ENCODE measurements around the gene BLVRB.
"Not testable (repeated sequence)": the region's sequence is repeated elsewhere in the genome, so short reads cannot be mapped to it uniquely, and the experiment has no call there.

BLVRB gene

DNA sequence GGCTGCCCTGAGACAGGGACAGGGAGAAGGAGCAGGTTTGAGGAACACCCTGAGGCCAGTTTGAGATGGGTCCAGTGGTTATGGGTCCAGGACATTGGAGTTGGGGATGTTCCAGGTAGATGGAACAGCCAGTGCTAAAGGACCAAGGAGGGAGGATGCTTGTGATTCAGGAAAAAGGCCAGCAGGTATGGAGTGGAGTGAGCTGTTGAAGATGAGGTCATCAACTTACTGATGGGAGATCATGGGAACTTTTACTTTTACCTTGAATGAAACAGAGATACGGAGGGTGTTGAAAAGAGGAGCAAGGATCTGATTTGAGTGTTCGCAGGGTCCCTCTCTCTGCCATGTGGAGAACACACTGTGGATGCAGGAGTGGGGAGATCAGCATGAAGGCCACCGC, 26.7 kb upstream of the BLVRB start:
- peaks cover 0 to 47% (median 8%) of the 10 kb centered on the region in 5 experiments for H3K27me3 ChIP-seq (replicated peaks in 2 of 5; ENCODE audit: control insufficient read depth in 4 of 5, insufficient read depth in 5 of 5, low read length in 4 of 5)
- DNase-seq: no peak
- CTCF ChIA-PET: interaction anchor here (0.6 kb wide), 1 partner anchor 263 kb away, joined by 3 read pairs; no protein-coding TSS in a partner anchor
- peaks cover 0 to 20% (median 3%) of the 10 kb centered on the region in 5 experiments for H3K9me3 ChIP-seq (ENCODE audit: control extremely low read depth in 1 of 5, control insufficient read depth in 4 of 5, insufficient read depth in 2 of 5, low read depth in 1 of 5, low read length in 4 of 5)
- no peak overlapping the region for H3K27ac ChIP-seq (ENCODE audit: insufficient read depth in 1 of 2, low read depth in 1 of 2, low read length in 2 of 2, poor library complexity in 1 of 2, severe bottlenecking in 2 of 2)
- POLR2A ChIA-PET: interaction anchor here (0.6 kb wide), 1 partner anchor 23 kb away, joined by 3 read pairs; no protein-coding TSS in a partner anchor
- H3K36me3 ChIP-seq (ENCODE audit: control insufficient read depth in 4 of 4, insufficient read depth in 4 of 4, low read length in 3 of 4): no peaks in the 10 kb centered on the region
- H3K4me3 ChIP-seq (ENCODE audit: control insufficient read depth in 1 of 7, extremely low read depth in 1 of 7, insufficient read depth in 4 of 7, low read depth in 2 of 7, low read length in 6 of 7): no peak overlapping the region
- WGBS (ENCODE audit: insufficient coverage): 94% methylated on average over 3 of the region's 3 CpGs
- H3K4me1 ChIP-seq (ENCODE audit: control extremely low read depth in 1 of 4, control insufficient read depth in 4 of 4, insufficient read depth in 4 of 4, low read length in 3 of 4): peaks cover 0 to 2% (median 0%) of the 10 kb centered on the region in 4 experiments

DNA sequence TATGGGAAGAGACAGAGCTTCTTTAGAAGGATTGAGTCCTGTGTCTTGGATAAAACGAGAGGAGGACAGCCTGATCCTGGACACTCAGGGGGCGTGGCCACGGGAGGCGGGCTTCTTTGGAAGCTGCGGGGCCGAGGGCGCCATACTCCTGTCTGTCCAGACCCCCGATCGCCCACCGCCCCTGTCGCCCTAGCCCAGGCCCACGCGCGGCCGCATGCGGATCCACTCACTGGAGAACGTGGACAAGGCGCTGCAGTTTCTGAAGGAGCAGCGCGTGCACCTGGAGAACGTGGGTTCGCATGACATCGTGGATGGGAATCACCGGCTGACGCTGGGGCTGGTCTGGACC, 24.3 kb upstream of the BLVRB start:
- Histone ChIP-seq H3K4me1 (ENCODE audit: control extremely low read depth in 1 of 4, control insufficient read depth in 4 of 4, insufficient read depth in 4 of 4, low read length in 3 of 4) (peaks cover 0 to 2% (median 0%) of the 10 kb centered on the region in 4 experiments), H3K36me3 (ENCODE audit: control insufficient read depth in 4 of 4, insufficient read depth in 4 of 4, low read length in 3 of 4) (no peaks in the 10 kb centered on the region), H3K9me3 (ENCODE audit: control extremely low read depth in 1 of 5, control insufficient read depth in 4 of 5, insufficient read depth in 2 of 5, low read depth in 1 of 5, low read length in 4 of 5) (peaks cover 0 to 20% (median 3%) of the 10 kb centered on the region in 5 experiments), H3K27me3 (replicated peaks in 2 of 5; ENCODE audit: control insufficient read depth in 4 of 5, insufficient read depth in 5 of 5, low read length in 4 of 5) (peaks cover 2 to 47% (median 8%) of the 10 kb centered on the region in 5 experiments), H3K4me3 (ENCODE audit: control insufficient read depth in 1 of 7, extremely low read depth in 1 of 7, insufficient read depth in 4 of 7, low read depth in 2 of 7, low read length in 6 of 7) (no peak overlapping the region), H3K27ac (ENCODE audit: insufficient read depth in 1 of 2, low read depth in 1 of 2, low read length in 2 of 2, poor library complexity in 1 of 2, severe bottlenecking in 2 of 2) (no peak overlapping the region)
- DNase-seq: no peak
- 71% methylated on average over 23 of the region's 25 CpGs for WGBS (ENCODE audit: insufficient coverage)
- POLR2A ChIA-PET: no interaction called here
- CTCF ChIA-PET: no interaction called here

DNA sequence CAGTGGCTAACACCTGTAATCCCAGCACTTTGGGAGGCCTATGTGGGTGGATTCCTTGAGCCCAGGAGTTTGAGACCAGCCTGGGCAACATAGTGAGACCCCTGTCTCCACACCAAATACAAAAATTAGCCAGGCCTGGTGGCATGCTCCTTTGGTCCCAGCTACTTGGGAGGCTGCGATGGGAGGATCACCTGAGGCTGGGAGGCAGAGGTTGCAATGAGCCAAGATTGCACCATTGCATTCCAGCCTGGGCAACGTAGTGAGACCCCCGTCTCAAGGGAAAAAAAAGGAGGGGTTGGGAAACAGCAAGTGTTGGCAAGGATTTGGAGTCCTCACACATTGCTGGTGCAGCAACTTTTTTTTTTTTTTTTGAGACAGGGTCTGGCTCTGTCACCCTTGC, 20.5 kb upstream of the BLVRB start:
- POLR2A ChIA-PET: no interaction called here
- WGBS (ENCODE audit: insufficient coverage): 94% methylated on average over 3 of the region's 3 CpGs
- Histone ChIP-seq H3K9me3 (ENCODE audit: control extremely low read depth in 1 of 5, control insufficient read depth in 4 of 5, insufficient read depth in 2 of 5, low read depth in 1 of 5, low read length in 4 of 5) (peaks cover 0 to 5% (median 0%) of the 10 kb centered on the region in 5 experiments), H3K27ac (ENCODE audit: insufficient read depth in 1 of 2, low read depth in 1 of 2, low read length in 2 of 2, poor library complexity in 1 of 2, severe bottlenecking in 2 of 2) (no peak overlapping the region), H3K4me3 (ENCODE audit: control insufficient read depth in 1 of 7, extremely low read depth in 1 of 7, insufficient read depth in 4 of 7, low read depth in 2 of 7, low read length in 6 of 7) (no peak overlapping the region), H3K27me3 (replicated peaks in 2 of 5; ENCODE audit: control insufficient read depth in 4 of 5, insufficient read depth in 5 of 5, low read length in 4 of 5) (peaks cover 2 to 28% (median 6%) of the 10 kb centered on the region in 5 experiments), H3K4me1 (ENCODE audit: control extremely low read depth in 1 of 4, control insufficient read depth in 4 of 4, insufficient read depth in 4 of 4, low read length in 3 of 4) (peaks cover 0 to 2% (median 0%) of the 10 kb centered on the region in 4 experiments), H3K36me3 (ENCODE audit: control insufficient read depth in 4 of 4, insufficient read depth in 4 of 4, low read length in 3 of 4) (no peaks in the 10 kb centered on the region)
- CTCF ChIA-PET: interaction anchor here (0.6 kb wide), 1 partner anchor 129 kb away, joined by 3 read pairs; no protein-coding TSS in a partner anchor
- no peak for DNase-seq

DNA sequence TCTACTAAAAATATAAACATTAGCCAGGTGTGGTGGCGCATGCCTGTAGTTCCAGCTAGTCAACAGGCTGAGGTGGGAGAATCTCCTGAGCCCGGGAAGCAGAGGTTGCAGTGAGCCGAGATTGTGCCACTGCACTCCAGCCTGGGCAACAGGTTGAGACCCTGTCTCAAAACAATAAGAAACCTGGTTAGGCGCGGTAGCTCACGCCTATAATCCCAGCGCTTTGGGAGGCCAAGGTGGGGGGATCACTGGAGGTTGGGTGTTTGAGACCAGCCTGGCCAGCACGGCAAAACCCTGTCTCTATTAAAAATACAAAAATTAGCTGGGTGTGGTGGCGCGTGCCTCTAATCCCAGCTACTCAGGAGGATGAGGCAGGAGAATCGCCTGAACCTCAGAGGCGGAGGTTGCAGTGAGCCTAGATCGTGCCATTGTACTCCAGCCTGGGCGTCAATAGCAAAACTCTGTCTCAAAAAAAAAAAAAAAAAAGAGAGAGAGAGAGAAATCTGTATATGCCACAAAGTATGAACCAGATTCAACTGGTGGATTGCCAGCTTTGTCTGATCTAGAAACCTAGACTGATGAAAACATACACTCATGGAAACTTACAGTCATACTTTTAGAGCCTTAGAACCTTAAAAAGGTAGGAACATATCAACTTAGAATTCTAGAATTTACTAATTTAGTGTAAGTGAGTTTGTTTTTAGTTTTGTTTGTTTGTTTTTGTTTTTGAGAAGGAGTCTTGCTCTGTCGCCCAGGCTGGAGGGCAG, 10.5 kb upstream of the BLVRB start:
- H3K36me3 ChIP-seq (ENCODE audit: control insufficient read depth in 4 of 4, insufficient read depth in 4 of 4, low read length in 3 of 4); H3K27me3 ChIP-seq (replicated peaks in 2 of 5; ENCODE audit: control insufficient read depth in 4 of 5, insufficient read depth in 5 of 5, low read length in 4 of 5); H3K4me3 ChIP-seq (ENCODE audit: control insufficient read depth in 1 of 7, extremely low read depth in 1 of 7, insufficient read depth in 4 of 7, low read depth in 2 of 7, low read length in 6 of 7); H3K9me3 ChIP-seq (ENCODE audit: control extremely low read depth in 1 of 5, control insufficient read depth in 4 of 5, insufficient read depth in 2 of 5, low read depth in 1 of 5, low read length in 4 of 5); H3K27ac ChIP-seq (ENCODE audit: insufficient read depth in 1 of 2, low read depth in 1 of 2, low read length in 2 of 2, poor library complexity in 1 of 2, severe bottlenecking in 2 of 2); H3K4me1 ChIP-seq (ENCODE audit: control extremely low read depth in 1 of 4, control insufficient read depth in 4 of 4, insufficient read depth in 4 of 4, low read length in 3 of 4); CTCF ChIA-PET; DNase-seq; POLR2A ChIA-PET: not testable (repeated sequence)
- WGBS (ENCODE audit: insufficient coverage): 97% methylated on average over 13 of the region's 15 CpGs

DNA sequence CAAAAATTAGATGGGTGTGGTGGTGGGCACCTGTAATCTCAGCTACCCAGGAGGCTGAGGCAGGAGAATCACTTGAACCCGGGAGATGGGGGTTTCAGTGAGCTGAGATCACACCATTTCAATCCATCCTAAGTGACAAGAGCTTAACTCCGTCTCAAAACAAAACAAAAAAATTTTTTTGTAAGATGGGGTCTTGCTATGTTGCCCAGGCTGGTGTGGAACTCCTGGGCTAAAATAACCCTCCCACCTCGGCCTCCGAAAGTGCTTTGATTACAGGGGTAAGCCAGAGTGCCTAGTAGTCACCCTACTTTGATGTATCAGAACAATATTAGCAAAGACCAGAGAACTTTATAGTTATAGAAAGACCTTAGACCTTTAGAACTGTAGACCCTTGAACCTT, 9.2 kb upstream of the BLVRB start:
- Histone ChIP-seq H3K4me1 (ENCODE audit: control extremely low read depth in 1 of 4, control insufficient read depth in 4 of 4, insufficient read depth in 4 of 4, low read length in 3 of 4) (no peaks in the 10 kb centered on the region), H3K36me3 (ENCODE audit: control insufficient read depth in 4 of 4, insufficient read depth in 4 of 4, low read length in 3 of 4) (no peaks in the 10 kb centered on the region), H3K27ac (ENCODE audit: insufficient read depth in 1 of 2, low read depth in 1 of 2, low read length in 2 of 2, poor library complexity in 1 of 2, severe bottlenecking in 2 of 2) (no peak overlapping the region), H3K9me3 (ENCODE audit: control extremely low read depth in 1 of 5, control insufficient read depth in 4 of 5, insufficient read depth in 2 of 5, low read depth in 1 of 5, low read length in 4 of 5) (no peaks in the 10 kb centered on the region), H3K4me3 (ENCODE audit: control insufficient read depth in 1 of 7, extremely low read depth in 1 of 7, insufficient read depth in 4 of 7, low read depth in 2 of 7, low read length in 6 of 7) (no peak overlapping the region), H3K27me3 (replicated peaks in 2 of 5; ENCODE audit: control insufficient read depth in 4 of 5, insufficient read depth in 5 of 5, low read length in 4 of 5) (no peaks in the 10 kb centered on the region)
- no CpG with 5 or more reads among the region's 4 CpGs for WGBS (ENCODE audit: insufficient coverage)
- CTCF ChIA-PET: interaction anchor here (0.6 kb wide), 1 partner anchor 38 kb away, joined by 3 read pairs; no protein-coding TSS in a partner anchor
- POLR2A ChIA-PET: no interaction called here
- DNase-seq: no peak

DNA sequence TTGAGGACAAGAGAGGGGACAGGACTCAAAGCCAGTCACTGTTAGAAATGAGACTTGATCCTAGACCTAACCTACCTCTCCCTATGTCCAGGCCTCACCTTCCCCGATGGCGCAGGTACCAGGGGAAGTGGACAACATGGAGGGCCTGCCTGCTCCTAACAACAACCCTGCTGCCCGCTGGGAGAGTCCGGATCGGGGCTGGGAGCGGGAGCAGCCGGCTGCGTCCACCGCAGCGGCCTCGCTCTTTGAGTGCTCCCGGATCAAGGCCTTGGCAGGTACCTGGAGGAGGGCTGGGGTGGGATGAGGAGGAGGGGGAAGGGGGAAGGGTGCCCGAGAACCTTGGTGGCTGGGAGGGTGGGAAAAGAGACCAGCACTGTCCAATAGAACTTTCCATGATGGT, 7.0 kb upstream of the BLVRB start:
- Histone ChIP-seq H3K27ac (ENCODE audit: insufficient read depth in 1 of 2, low read depth in 1 of 2, low read length in 2 of 2, poor library complexity in 1 of 2, severe bottlenecking in 2 of 2) (no peak overlapping the region), H3K9me3 (ENCODE audit: control extremely low read depth in 1 of 5, control insufficient read depth in 4 of 5, insufficient read depth in 2 of 5, low read depth in 1 of 5, low read length in 4 of 5) (no peaks in the 10 kb centered on the region), H3K36me3 (ENCODE audit: control insufficient read depth in 4 of 4, insufficient read depth in 4 of 4, low read length in 3 of 4) (no peaks in the 10 kb centered on the region), H3K4me3 (ENCODE audit: control insufficient read depth in 1 of 7, extremely low read depth in 1 of 7, insufficient read depth in 4 of 7, low read depth in 2 of 7, low read length in 6 of 7) (no peak overlapping the region), H3K27me3 (replicated peaks in 2 of 5; ENCODE audit: control insufficient read depth in 4 of 5, insufficient read depth in 5 of 5, low read length in 4 of 5) (peaks cover 0 to 13% (median 7%) of the 10 kb centered on the region in 5 experiments), H3K4me1 (ENCODE audit: control extremely low read depth in 1 of 4, control insufficient read depth in 4 of 4, insufficient read depth in 4 of 4, low read length in 3 of 4) (peaks cover 0 to under 1% (median 0%) of the 10 kb centered on the region in 4 experiments)
- CTCF ChIA-PET: no interaction called here
- DNase-seq: no peak
- POLR2A ChIA-PET: no interaction called here
- WGBS (ENCODE audit: insufficient coverage): 93% methylated on average over 5 of the region's 13 CpGs

DNA sequence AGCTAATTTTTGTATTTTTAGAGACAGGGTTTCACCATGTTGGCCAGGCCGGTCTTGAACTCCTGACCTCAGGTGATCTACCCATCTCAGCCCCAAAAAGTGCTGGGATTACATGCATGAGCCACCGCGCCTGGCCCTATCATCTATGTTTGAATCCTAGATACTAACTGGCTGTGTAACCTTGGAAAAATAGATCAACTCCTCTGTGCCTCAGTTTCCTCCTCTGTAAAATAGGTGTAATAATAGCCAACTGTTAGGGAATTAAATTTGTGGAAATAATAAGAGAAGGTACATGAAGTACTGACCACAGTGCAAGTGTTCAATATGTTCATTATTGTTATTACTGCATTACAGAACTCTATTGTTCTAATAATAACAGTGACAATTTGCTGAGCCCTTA, 5.6 kb upstream of the BLVRB start:
- peaks cover 0 to 13% (median 9%) of the 10 kb centered on the region in 4 experiments for H3K4me1 ChIP-seq (ENCODE audit: control extremely low read depth in 1 of 4, control insufficient read depth in 4 of 4, insufficient read depth in 4 of 4, low read length in 3 of 4)
- POLR2A ChIA-PET: no interaction called here
- H3K36me3 ChIP-seq (ENCODE audit: control insufficient read depth in 4 of 4, insufficient read depth in 4 of 4, low read length in 3 of 4): no peaks in the 10 kb centered on the region
- H3K4me3 ChIP-seq (ENCODE audit: control insufficient read depth in 1 of 7, extremely low read depth in 1 of 7, insufficient read depth in 4 of 7, low read depth in 2 of 7, low read length in 6 of 7): no peak overlapping the region
- WGBS (ENCODE audit: insufficient coverage): 100% methylated on average over 1 of the region's 3 CpGs
- H3K27ac ChIP-seq (ENCODE audit: insufficient read depth in 1 of 2, low read depth in 1 of 2, low read length in 2 of 2, poor library complexity in 1 of 2, severe bottlenecking in 2 of 2): no peak overlapping the region
- H3K27me3 ChIP-seq (replicated peaks in 2 of 5; ENCODE audit: control insufficient read depth in 4 of 5, insufficient read depth in 5 of 5, low read length in 4 of 5): peaks cover 0 to 26% (median 12%) of the 10 kb centered on the region in 5 experiments
- H3K9me3 ChIP-seq (ENCODE audit: control extremely low read depth in 1 of 5, control insufficient read depth in 4 of 5, insufficient read depth in 2 of 5, low read depth in 1 of 5, low read length in 4 of 5): no peaks in the 10 kb centered on the region
- no peak for DNase-seq
- CTCF ChIA-PET: no interaction called here

Measured in common myeloid progenitor, CD34-positive (primary cell).